ENCODE results near the gene HCFC2. TPM values are rescaled to one million over a fixed set of nuclear protein-coding genes. Genes with fewer than 3 reads are reported as not detected.
"Not testable (repeated sequence)": the region's sequence is repeated elsewhere in the genome, so short reads cannot be mapped to it uniquely, and the experiment has no call there.

Gene HCFC2
- total RNA-seq, 2 experiments from 2014 or later = 11.2 to 15.1 TPM

GRCh38 chr12:104026841-104027599 lies 37.3 kb upstream of the HCFC2 start:
- Histone ChIP-seq H3K27me3 (ENCODE audit: control insufficient read depth in 1 of 2, insufficient read depth in 2 of 2, low read length in 2 of 2) (no peaks in the 10 kb centered on the region), H3K36me3 (ENCODE audit: insufficient read depth, low read length) (no peaks in the 10 kb centered on the region), H3K9me3 (ENCODE audit: control insufficient read depth in 1 of 2, insufficient read depth in 1 of 2, low read length in 2 of 2) (peaks cover 5 to 7% of the 10 kb centered on the region in 2 experiments), H3K4me1 (ENCODE audit: insufficient read depth, low read length) (no peaks in the 10 kb centered on the region), H3K4me3 (ENCODE audit: low read length) (no peak overlapping the region), H3K27ac (ENCODE audit: low read depth in 1 of 2, low read length in 2 of 2) (no peak overlapping the region)
- no peak overlapping the region for H3K4me3 Mint-ChIP-seq
- peaks cover 16% of the 10 kb centered on the region for H3K27me3 Mint-ChIP-seq
- intact Hi-C loops (cut with DNase I, micrococcal nuclease) = no loop called here
- H3K27ac Mint-ChIP-seq = no peak overlapping the region
- H3K9me3 Mint-ChIP-seq = no peaks in the 10 kb centered on the region
- TF ChIP-seq CTCF (IDR thresholded peaks at IDR 0.05) = no peak
- POLR2A ChIA-PET = no interaction called here
- CTCF ChIA-PET = interaction anchor here (1.4 kb wide), 1 partner anchor 37 kb away, joined by 3 read pairs; the partner anchor contains the start of gene HCFC2
- DNase-seq (no peak), ATAC-seq (ENCODE audit: poor library complexity) (no peak)
- no peaks in the 10 kb centered on the region for H3K36me3 Mint-ChIP-seq (ENCODE audit: low read depth)
- no peaks in the 10 kb centered on the region for H3K4me1 Mint-ChIP-seq (ENCODE audit: low read depth)

GRCh38 chr12:104030596-104030995 lies 33.7 kb upstream of the HCFC2 start:
- DNase-seq, H3K4me3 Mint-ChIP-seq: not testable (repeated sequence)

GRCh38 chr12:104036143-104036542 lies 28.2 kb upstream of the HCFC2 start:
- H3K27me3 Mint-ChIP-seq; H3K27ac ChIP-seq (ENCODE audit: low read depth in 1 of 2, low read length in 2 of 2); H3K4me3 Mint-ChIP-seq; H3K27me3 ChIP-seq (ENCODE audit: control insufficient read depth in 1 of 2, insufficient read depth in 2 of 2, low read length in 2 of 2); H3K9me3 ChIP-seq (ENCODE audit: control insufficient read depth in 1 of 2, insufficient read depth in 1 of 2, low read length in 2 of 2); H3K27ac Mint-ChIP-seq; H3K4me1 ChIP-seq (ENCODE audit: insufficient read depth, low read length); DNase-seq; H3K36me3 Mint-ChIP-seq (ENCODE audit: low read depth); H3K36me3 ChIP-seq (ENCODE audit: insufficient read depth, low read length); CTCF ChIA-PET; POLR2A ChIA-PET; H3K4me3 ChIP-seq (ENCODE audit: low read length); H3K9me3 Mint-ChIP-seq; ATAC-seq (ENCODE audit: poor library complexity); H3K4me1 Mint-ChIP-seq (ENCODE audit: low read depth); intact Hi-C loops (cut with DNase I, micrococcal nuclease): not testable (repeated sequence)

More at GRCh38 chr12:104030596-104030995, 33.7 kb upstream of the HCFC2 start:
- CTCF ChIA-PET; POLR2A ChIA-PET; H3K27ac Mint-ChIP-seq; H3K9me3 ChIP-seq (ENCODE audit: control insufficient read depth in 1 of 2, insufficient read depth in 1 of 2, low read length in 2 of 2); H3K4me3 ChIP-seq (ENCODE audit: low read length); H3K27me3 ChIP-seq (ENCODE audit: control insufficient read depth in 1 of 2, insufficient read depth in 2 of 2, low read length in 2 of 2); H3K36me3 ChIP-seq (ENCODE audit: insufficient read depth, low read length); H3K4me1 Mint-ChIP-seq (ENCODE audit: low read depth); H3K27ac ChIP-seq (ENCODE audit: low read depth in 1 of 2, low read length in 2 of 2); H3K36me3 Mint-ChIP-seq (ENCODE audit: low read depth); H3K9me3 Mint-ChIP-seq; H3K4me1 ChIP-seq (ENCODE audit: insufficient read depth, low read length): not testable (repeated sequence)
- intact Hi-C loops (cut with DNase I, micrococcal nuclease) = loop anchor here in 1 of 2 experiments (5.0 kb wide), 1 partner anchor 38 kb away; no protein-coding TSS in a partner anchor
- peak; percentile 73 for ATAC-seq (ENCODE audit: poor library complexity)
- peaks cover 20% of the 10 kb centered on the region for H3K27me3 Mint-ChIP-seq

GRCh38 chr12:104039769-104040168 lies 24.6 kb upstream of the HCFC2 start:
- CTCF ChIA-PET; H3K9me3 Mint-ChIP-seq; H3K4me3 Mint-ChIP-seq; intact Hi-C loops (cut with DNase I, micrococcal nuclease); POLR2A ChIA-PET; DNase-seq; H3K4me1 Mint-ChIP-seq (ENCODE audit: low read depth); H3K27ac Mint-ChIP-seq; H3K36me3 Mint-ChIP-seq (ENCODE audit: low read depth); H3K27me3 Mint-ChIP-seq; H3K9me3 ChIP-seq (ENCODE audit: control insufficient read depth in 1 of 2, insufficient read depth in 1 of 2, low read length in 2 of 2); H3K27ac ChIP-seq (ENCODE audit: low read depth in 1 of 2, low read length in 2 of 2); H3K4me3 ChIP-seq (ENCODE audit: low read length); H3K27me3 ChIP-seq (ENCODE audit: control insufficient read depth in 1 of 2, insufficient read depth in 2 of 2, low read length in 2 of 2); ATAC-seq (ENCODE audit: poor library complexity); H3K36me3 ChIP-seq (ENCODE audit: insufficient read depth, low read length); H3K4me1 ChIP-seq (ENCODE audit: insufficient read depth, low read length): not testable (repeated sequence)

Measured in CD4-positive, alpha-beta T cell (primary cell).